Measurements from ENCODE around the gene ASB2.

DNA sequence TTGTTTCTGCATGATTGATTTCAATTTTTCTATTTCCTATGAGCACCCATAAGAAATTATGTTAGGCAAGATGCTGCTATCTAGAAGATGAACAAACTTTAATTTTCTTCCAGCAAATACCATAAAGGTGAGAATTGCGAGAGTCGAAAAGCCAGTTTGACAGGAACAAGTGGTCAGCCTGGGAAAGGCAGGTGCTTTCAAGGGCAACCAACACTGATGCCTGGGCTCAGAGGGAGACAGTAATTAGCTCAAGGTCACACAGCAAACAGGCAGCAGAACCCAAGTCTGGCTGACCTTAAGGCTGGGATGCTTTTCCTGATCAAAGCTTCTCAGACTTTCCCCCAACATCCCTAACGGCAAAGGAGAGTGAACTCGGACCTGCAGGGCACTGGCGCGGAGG is 43.0 kb upstream of the ASB2 start:
- TF ChIP-seq, protein P1, sequence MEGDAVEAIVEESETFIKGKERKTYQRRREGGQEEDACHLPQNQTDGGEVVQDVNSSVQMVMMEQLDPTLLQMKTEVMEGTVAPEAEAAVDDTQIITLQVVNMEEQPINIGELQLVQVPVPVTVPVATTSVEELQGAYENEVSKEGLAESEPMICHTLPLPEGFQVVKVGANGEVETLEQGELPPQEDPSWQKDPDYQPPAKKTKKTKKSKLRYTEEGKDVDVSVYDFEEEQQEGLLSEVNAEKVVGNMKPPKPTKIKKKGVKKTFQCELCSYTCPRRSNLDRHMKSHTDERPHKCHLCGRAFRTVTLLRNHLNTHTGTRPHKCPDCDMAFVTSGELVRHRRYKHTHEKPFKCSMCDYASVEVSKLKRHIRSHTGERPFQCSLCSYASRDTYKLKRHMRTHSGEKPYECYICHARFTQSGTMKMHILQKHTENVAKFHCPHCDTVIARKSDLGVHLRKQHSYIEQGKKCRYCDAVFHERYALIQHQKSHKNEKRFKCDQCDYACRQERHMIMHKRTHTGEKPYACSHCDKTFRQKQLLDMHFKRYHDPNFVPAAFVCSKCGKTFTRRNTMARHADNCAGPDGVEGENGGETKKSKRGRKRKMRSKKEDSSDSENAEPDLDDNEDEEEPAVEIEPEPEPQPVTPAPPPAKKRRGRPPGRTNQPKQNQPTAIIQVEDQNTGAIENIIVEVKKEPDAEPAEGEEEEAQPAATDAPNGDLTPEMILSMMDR (IDR thresholded peaks at IDR 0.05) = no peak
- TF ChIP-seq POLR2A (IDR thresholded peaks at IDR 0.05) (no peak), POLR2AphosphoS5 (IDR thresholded peaks at IDR 0.05; ENCODE audit: insufficient read depth in 1 of 2, low read depth in 1 of 2) (no peak)
